ENCODE data around the gene NPAT.
A peak's percentile ranks its signal among the peaks of the same experiment; 100 is the strongest.

The NPAT gene

GRCh38 chr11:108210441-108210840, 12.0 kb downstream of the NPAT start:
- Histone ChIP-seq H3K9me3 (replicated peaks in 1 of 2; ENCODE audit: control insufficient read depth in 2 of 2, insufficient read depth in 1 of 2, low read depth in 1 of 2, low read length in 2 of 2) (peaks cover 12 to 46% of the 10 kb centered on the region in 2 donors), H3K9ac (ENCODE audit: low read depth, low read length, poor library complexity) (no peak overlapping the region), H3K79me1 (ENCODE audit: low read depth, low read length) (peaks cover 2% of the 10 kb centered on the region), H3K27me3 (ENCODE audit: control insufficient read depth in 3 of 3, insufficient read depth in 3 of 3, low read depth in 1 of 3, low read length in 3 of 3) (no peaks in the 10 kb centered on the region), H2AFZ (ENCODE audit: low read length) (no peak overlapping the region), H3K27ac (replicated peaks; ENCODE audit: low read length) (no peak overlapping the region), H3K4me2 (ENCODE audit: insufficient read depth, low read length, poor library complexity, severe bottlenecking) (no peak overlapping the region), H2BK15ac (ENCODE audit: low read length) (no peak overlapping the region), H3K4me3 (ENCODE audit: low read length in 2 of 2) (no peak overlapping the region), H3K18ac (ENCODE audit: low read length) (no peak overlapping the region), H2BK12ac (ENCODE audit: low read length) (no peak overlapping the region), H3K36me3 (replicated peaks in 1 of 2; ENCODE audit: control insufficient read depth in 2 of 2, insufficient read depth in 2 of 2, low read length in 2 of 2) (peaks cover 20 to 93% of the 10 kb centered on the region in 2 donors), H2BK120ac (ENCODE audit: low read depth, low read length) (no peak overlapping the region), H4K91ac (ENCODE audit: low read depth, low read length, poor library complexity) (no peak overlapping the region), H3K23ac (ENCODE audit: low read depth, low read length, poor library complexity) (no peak overlapping the region), H3K4me1 (ENCODE audit: control insufficient read depth in 2 of 2, insufficient read depth in 1 of 2, low read depth in 1 of 2, low read length in 2 of 2) (no peaks in the 10 kb centered on the region), H2BK5ac (ENCODE audit: low read length) (no peak overlapping the region), H3K4ac (ENCODE audit: low read length) (no peak overlapping the region), H4K8ac (ENCODE audit: low read depth, low read length) (no peak overlapping the region), H2AK5ac (ENCODE audit: low read depth, low read length) (no peak overlapping the region), H3K14ac (ENCODE audit: low read length) (no peak overlapping the region)
- DNase-seq (ENCODE audit: low spot score) = no peak
- WGBS, 2 donors (ENCODE audit: extremely low coverage in 2 of 2, insufficient read length in 2 of 2, insufficient replicate concordance in 1 of 2) = no CpG with 5 or more reads among the region's 1 CpG

GRCh38 chr11:108207683-108208060, 14.8 kb downstream of the NPAT start:
- Histone ChIP-seq H3K4me3 (ENCODE audit: low read length in 2 of 2) (peak overlapping the region in 1 of 2 donors; percentile 0), H2BK5ac (ENCODE audit: low read length) (no peak overlapping the region), H3K9ac (ENCODE audit: low read depth, low read length, poor library complexity) (no peak overlapping the region), H4K8ac (ENCODE audit: low read depth, low read length) (peak overlapping the region; percentile 74), H3K36me3 (replicated peaks in 1 of 2; ENCODE audit: control insufficient read depth in 2 of 2, insufficient read depth in 2 of 2, low read length in 2 of 2) (peaks cover 29 to 99% of the 10 kb centered on the region in 2 donors), H3K4me2 (ENCODE audit: insufficient read depth, low read length, poor library complexity, severe bottlenecking) (no peak overlapping the region), H3K4ac (ENCODE audit: low read length) (no peak overlapping the region), H2AFZ (ENCODE audit: low read length) (no peak overlapping the region), H3K79me1 (ENCODE audit: low read depth, low read length) (peaks cover 2% of the 10 kb centered on the region), H2BK15ac (ENCODE audit: low read length) (no peak overlapping the region), H3K14ac (ENCODE audit: low read length) (no peak overlapping the region), H3K23ac (ENCODE audit: low read depth, low read length, poor library complexity) (peak overlapping the region; percentile 4), H3K4me1 (ENCODE audit: control insufficient read depth in 2 of 2, insufficient read depth in 1 of 2, low read depth in 1 of 2, low read length in 2 of 2) (no peaks in the 10 kb centered on the region), H3K27ac (replicated peaks; ENCODE audit: low read length) (no peak overlapping the region), H2AK5ac (ENCODE audit: low read depth, low read length) (peak overlapping the region; percentile 34), H2BK12ac (ENCODE audit: low read length) (no peak overlapping the region), H3K18ac (ENCODE audit: low read length) (no peak overlapping the region), H3K27me3 (ENCODE audit: control insufficient read depth in 3 of 3, insufficient read depth in 3 of 3, low read depth in 1 of 3, low read length in 3 of 3) (no peaks in the 10 kb centered on the region), H3K9me3 (replicated peaks in 1 of 2; ENCODE audit: control insufficient read depth in 2 of 2, insufficient read depth in 1 of 2, low read depth in 1 of 2, low read length in 2 of 2) (peaks cover 16 to 65% of the 10 kb centered on the region in 2 donors), H4K91ac (ENCODE audit: low read depth, low read length, poor library complexity) (no peak overlapping the region), H2BK120ac (ENCODE audit: low read depth, low read length) (no peak overlapping the region)
- no peak for DNase-seq (ENCODE audit: low spot score)
- no CpG with 5 or more reads among the region's 6 CpGs for WGBS, 2 donors (ENCODE audit: extremely low coverage in 2 of 2, insufficient read length in 2 of 2, insufficient replicate concordance in 1 of 2)

DNA sequence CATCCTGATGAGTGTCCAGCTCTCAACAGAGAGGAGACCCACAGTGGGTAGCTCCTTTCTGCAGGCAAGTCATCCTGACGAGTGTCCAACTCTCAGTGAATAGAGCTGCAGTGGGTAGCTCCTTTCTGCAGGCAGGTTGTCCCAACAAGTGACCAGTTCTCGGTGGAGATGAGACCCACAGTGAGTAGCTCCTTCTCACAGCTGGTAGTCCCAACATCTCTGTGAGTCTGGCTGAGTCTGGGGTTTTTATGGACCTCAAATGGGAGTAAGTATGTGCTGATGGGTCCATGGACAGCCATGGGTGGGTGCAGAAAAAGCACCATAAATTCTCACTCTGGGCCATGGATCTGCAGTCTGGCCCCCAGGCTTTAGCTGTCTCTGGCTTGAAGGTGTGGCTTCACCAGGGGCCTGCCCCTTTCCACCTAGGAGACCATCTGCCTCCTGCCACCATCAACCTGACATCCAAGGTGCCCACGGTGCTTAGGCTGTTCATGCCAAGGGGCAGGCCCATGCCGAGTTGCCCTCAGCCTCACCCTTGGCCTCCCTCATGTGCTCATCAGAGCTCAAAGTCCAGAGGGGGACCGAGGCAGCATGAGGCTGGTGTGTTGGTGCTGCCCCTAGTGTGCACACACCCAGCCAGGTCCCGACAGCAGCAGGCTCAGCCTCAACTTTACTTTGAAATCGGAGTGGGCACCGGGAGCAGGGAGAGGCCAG, 15.3 kb downstream of the NPAT start:
- H3K79me1 ChIP-seq (ENCODE audit: low read depth, low read length) = peaks cover 2% of the 10 kb centered on the region
- H2BK15ac ChIP-seq (ENCODE audit: low read length) = no peak overlapping the region
- H3K9ac ChIP-seq (ENCODE audit: low read depth, low read length, poor library complexity) = no peak overlapping the region
- H2BK120ac ChIP-seq (ENCODE audit: low read depth, low read length) = no peak overlapping the region
- no peak overlapping the region for H3K18ac ChIP-seq (ENCODE audit: low read length)
- H4K91ac ChIP-seq (ENCODE audit: low read depth, low read length, poor library complexity) = no peak overlapping the region
- H2AK5ac ChIP-seq (ENCODE audit: low read depth, low read length) = no peak overlapping the region
- H3K27ac ChIP-seq (replicated peaks; ENCODE audit: low read length) = no peak overlapping the region
- H2AFZ ChIP-seq (ENCODE audit: low read length) = no peak overlapping the region
- H3K23ac ChIP-seq (ENCODE audit: low read depth, low read length, poor library complexity) = peak overlapping the region; percentile 4
- no peak overlapping the region for H3K14ac ChIP-seq (ENCODE audit: low read length)
- peaks cover 29 to 98% of the 10 kb centered on the region in 2 donors for H3K36me3 ChIP-seq (replicated peaks in 1 of 2; ENCODE audit: control insufficient read depth in 2 of 2, insufficient read depth in 2 of 2, low read length in 2 of 2)
- no peak overlapping the region for H3K4me2 ChIP-seq (ENCODE audit: insufficient read depth, low read length, poor library complexity, severe bottlenecking)
- no peak overlapping the region for H4K8ac ChIP-seq (ENCODE audit: low read depth, low read length)
- peaks cover 16 to 65% of the 10 kb centered on the region in 2 donors for H3K9me3 ChIP-seq (replicated peaks in 1 of 2; ENCODE audit: control insufficient read depth in 2 of 2, insufficient read depth in 1 of 2, low read depth in 1 of 2, low read length in 2 of 2)
- H3K4me3 ChIP-seq (ENCODE audit: low read length in 2 of 2) = peak overlapping the region in 1 of 2 donors; percentile 0
- no CpG with 5 or more reads among the region's 8 CpGs for WGBS, 2 donors (ENCODE audit: extremely low coverage in 2 of 2, insufficient read length in 2 of 2, insufficient replicate concordance in 1 of 2)
- DNase-seq (ENCODE audit: low spot score) = no peak
- H3K27me3 ChIP-seq (ENCODE audit: control insufficient read depth in 3 of 3, insufficient read depth in 3 of 3, low read depth in 1 of 3, low read length in 3 of 3) = no peaks in the 10 kb centered on the region
- H2BK5ac ChIP-seq (ENCODE audit: low read length) = no peak overlapping the region
- no peak overlapping the region for H3K4ac ChIP-seq (ENCODE audit: low read length)
- no peak overlapping the region for H2BK12ac ChIP-seq (ENCODE audit: low read length)
- no peaks in the 10 kb centered on the region for H3K4me1 ChIP-seq (ENCODE audit: control insufficient read depth in 2 of 2, insufficient read depth in 1 of 2, low read depth in 1 of 2, low read length in 2 of 2)

- H3K36me3 ChIP-seq (replicated peaks in 1 of 2; ENCODE audit: control insufficient read depth in 2 of 2, insufficient read depth in 2 of 2, low read length in 2 of 2) = peaks cover 29 to 98% of the 10 kb centered on the region in 2 donors
- peaks cover 16 to 55% of the 10 kb centered on the region in 2 donors for H3K9me3 ChIP-seq (replicated peaks in 1 of 2; ENCODE audit: control insufficient read depth in 2 of 2, insufficient read depth in 1 of 2, low read depth in 1 of 2, low read length in 2 of 2)
- H3K23ac ChIP-seq (ENCODE audit: low read depth, low read length, poor library complexity) = no peak overlapping the region
- H3K27ac ChIP-seq (replicated peaks; ENCODE audit: low read length) = no peak overlapping the region
- DNase-seq (ENCODE audit: low spot score) = no peak
- H3K18ac ChIP-seq (ENCODE audit: low read length) = no peak overlapping the region
- no CpG with 5 or more reads among the region's 6 CpGs for WGBS, 2 donors (ENCODE audit: extremely low coverage in 2 of 2, insufficient read length in 2 of 2, insufficient replicate concordance in 1 of 2)
- H2BK15ac ChIP-seq (ENCODE audit: low read length) = no peak overlapping the region
- no peak overlapping the region for H2BK5ac ChIP-seq (ENCODE audit: low read length)
- H2BK12ac ChIP-seq (ENCODE audit: low read length) = no peak overlapping the region
- H4K91ac ChIP-seq (ENCODE audit: low read depth, low read length, poor library complexity) = no peak overlapping the region
- H3K4me2 ChIP-seq (ENCODE audit: insufficient read depth, low read length, poor library complexity, severe bottlenecking) = no peak overlapping the region
- no peak overlapping the region for H3K14ac ChIP-seq (ENCODE audit: low read length)
- no peaks in the 10 kb centered on the region for H3K27me3 ChIP-seq (ENCODE audit: control insufficient read depth in 3 of 3, insufficient read depth in 3 of 3, low read depth in 1 of 3, low read length in 3 of 3)
- H4K8ac ChIP-seq (ENCODE audit: low read depth, low read length) = no peak overlapping the region
- H2AFZ ChIP-seq (ENCODE audit: low read length) = no peak overlapping the region
- no peak overlapping the region for H2BK120ac ChIP-seq (ENCODE audit: low read depth, low read length)
- no peak overlapping the region for H2AK5ac ChIP-seq (ENCODE audit: low read depth, low read length)
- H3K4ac ChIP-seq (ENCODE audit: low read length) = no peak overlapping the region
- peak overlapping the region; percentile 2 for H3K9ac ChIP-seq (ENCODE audit: low read depth, low read length, poor library complexity)
- peaks cover 2% of the 10 kb centered on the region for H3K79me1 ChIP-seq (ENCODE audit: low read depth, low read length)
- H3K4me1 ChIP-seq (ENCODE audit: control insufficient read depth in 2 of 2, insufficient read depth in 1 of 2, low read depth in 1 of 2, low read length in 2 of 2) = no peaks in the 10 kb centered on the region
- H3K4me3 ChIP-seq (ENCODE audit: low read length in 2 of 2) = no peak overlapping the region
Observed at GRCh38 chr11:108206171-108206570, 16.3 kb downstream of the NPAT start.

Data from neuronal stem cell (in vitro differentiated cells).